Stimulated activated CD4-positive, alpha-beta T cell treated with anti-CD3 and anti-CD28 coated beads, Interleukin-2, amount 100 ng/mL, for 4 hours (primary cell): ENCODE measurements around the gene SHROOM3.

Experiments
- DNase-seq: peaks from one replicate; pipeline ENCODE4 v3.0.0-alpha.2; 2020; ENCODE audit warnings: low read depth

Gene SHROOM3

GRCh38 chr4:76783836-76784235 lies 348.8 kb downstream of the SHROOM3 start:
- DNase-seq = no peak

GRCh38 chr4:76784237-76784636 lies 349.2 kb downstream of the SHROOM3 start:
- no peak for DNase-seq

- no peak for DNase-seq
These were observed 352.9 kb downstream of the SHROOM3 start for GRCh38 chr4:76787898-76788297.

DNA sequence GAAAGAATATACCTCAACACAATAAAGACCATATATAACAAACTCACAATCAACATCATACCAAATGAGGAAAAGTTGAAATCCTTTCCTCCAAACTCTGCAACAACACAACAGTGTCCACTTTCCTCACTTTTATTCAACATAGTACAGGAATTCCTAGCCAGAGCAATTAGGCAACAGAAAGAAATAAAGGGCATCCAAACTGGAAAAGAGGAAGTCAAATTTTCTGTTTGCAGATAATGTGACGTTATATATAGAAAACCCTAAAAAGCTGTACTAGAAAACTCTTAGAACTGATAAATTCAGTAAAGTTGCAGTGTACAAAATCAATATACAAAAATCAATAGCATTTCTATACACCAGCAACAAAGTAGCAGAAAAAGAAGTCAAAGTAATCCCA lies 355.3 kb downstream of the SHROOM3 start:
- DNase-seq = no peak

DNA sequence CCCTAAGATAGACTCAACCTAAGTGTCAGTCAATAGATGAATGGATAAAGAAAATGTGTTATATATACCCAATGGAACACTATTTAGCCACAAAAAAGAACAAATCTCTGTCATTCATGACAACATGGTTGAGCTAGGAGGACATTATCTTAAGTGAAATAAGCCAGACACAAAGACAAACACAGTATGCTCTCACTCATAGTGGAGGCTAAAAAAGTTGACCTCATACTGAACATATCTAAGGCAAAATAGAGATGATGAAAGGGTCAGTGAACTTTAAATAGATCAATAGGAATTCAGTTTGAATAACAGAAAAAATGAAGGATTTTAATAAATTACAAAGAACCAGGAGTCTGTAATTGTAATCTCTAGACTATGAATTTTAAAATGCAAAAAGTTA lies 356.4 kb downstream of the SHROOM3 start:
- no peak for DNase-seq

- DNase-seq = no peak
These were observed 357.4 kb downstream of the SHROOM3 start for GRCh38 chr4:76792418-76792817.

DNA sequence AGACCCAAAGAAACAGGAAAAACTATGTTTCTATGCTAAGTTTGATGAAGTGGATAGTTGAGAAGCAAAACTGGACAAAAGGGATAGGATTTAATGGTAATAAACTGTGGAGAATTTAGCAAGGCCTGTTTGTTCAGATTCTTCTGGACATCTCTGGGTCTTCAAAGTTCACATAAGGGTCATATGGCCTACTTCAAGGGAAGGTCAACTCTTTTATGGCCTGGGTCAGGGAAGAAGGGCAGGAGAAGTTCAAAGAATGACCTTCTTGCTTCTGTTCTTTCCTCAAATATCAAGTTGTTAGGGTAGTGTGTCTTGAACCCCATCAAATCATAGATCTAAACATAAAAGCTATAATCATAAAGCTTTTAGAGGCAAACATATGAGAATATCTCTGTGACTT lies 360.2 kb downstream of the SHROOM3 start:
- DNase-seq = no peak

DNA sequence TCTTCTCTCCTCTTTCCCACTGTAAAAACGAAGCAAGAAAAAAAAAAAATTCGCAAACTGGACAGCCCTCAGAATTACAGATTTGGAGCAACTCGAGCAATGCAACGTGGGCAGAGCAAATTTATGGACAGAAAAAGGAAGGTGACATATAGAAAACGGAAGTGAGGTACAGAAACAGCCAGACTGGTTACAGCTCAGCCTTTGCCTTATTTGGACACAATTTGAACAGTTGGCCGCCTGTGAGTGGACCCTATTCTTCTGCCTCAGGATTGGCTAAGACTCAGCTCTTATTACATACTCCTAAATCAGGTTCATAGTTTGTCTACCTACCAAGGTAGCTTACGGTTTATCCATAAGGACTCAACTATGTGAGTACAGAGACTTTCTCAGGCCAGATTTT lies 364.1 kb downstream of the SHROOM3 start:
- DNase-seq = no peak

DNA sequence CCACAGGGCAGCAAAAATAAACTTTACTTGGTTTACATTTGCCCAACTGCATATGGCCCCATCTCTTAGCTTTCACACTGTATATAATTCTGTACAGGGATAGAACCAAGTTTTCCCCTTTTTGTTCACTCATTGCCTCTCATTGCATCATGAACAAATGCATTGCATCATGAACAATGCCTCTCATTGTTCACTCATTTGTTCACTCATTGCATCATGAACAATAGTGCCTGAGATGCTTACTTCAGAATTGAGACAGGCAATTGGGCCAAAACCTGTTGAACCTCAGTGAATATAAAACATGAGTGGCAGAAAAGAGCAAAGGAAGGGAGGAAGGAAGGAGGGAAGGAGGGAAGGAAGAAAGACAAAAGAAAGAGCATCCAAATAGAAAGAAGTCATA lies 364.7 kb downstream of the SHROOM3 start:
- DNase-seq = no peak

- no peak for DNase-seq
These were observed 365.9 kb downstream of the SHROOM3 start for GRCh38 chr4:76800902-76801301.

DNA sequence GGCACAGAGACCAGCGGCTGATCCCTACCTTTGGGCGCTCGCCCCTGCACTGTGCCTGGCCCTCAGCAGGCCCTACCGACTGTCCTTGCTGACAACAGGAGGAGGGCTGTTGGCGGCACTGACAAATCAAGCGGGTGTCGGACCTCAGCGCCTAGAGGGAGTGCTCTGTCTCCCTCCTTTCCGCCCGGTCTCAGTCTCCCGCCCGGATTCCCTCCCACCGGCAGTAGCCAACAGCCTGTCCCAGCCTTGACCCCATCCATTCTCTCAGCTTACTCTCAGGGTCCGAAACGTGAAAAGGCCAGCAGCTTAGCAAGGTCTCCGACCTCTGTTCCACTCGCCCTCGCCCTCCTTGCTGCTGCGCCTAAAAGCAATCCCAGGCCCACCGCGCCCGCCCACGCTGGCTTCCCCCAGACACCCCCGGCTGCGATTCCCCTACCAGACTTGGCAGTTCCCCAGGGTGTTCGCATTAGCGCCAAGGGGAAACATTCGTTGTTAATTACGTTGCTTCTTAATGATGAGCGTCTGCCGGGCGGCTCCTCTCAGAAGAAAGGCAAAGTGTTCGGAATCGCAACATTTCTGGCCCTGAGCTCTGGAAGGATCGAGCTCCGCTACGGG lies 366.7 kb downstream of the SHROOM3 start:
- DNase-seq = no peak

- DNase-seq = no peak
These were observed 367.4 kb downstream of the SHROOM3 start for GRCh38 chr4:76802236-76803021.

- no peak for DNase-seq
These were observed 368.5 kb downstream of the SHROOM3 start for GRCh38 chr4:76803522-76803921.

DNA sequence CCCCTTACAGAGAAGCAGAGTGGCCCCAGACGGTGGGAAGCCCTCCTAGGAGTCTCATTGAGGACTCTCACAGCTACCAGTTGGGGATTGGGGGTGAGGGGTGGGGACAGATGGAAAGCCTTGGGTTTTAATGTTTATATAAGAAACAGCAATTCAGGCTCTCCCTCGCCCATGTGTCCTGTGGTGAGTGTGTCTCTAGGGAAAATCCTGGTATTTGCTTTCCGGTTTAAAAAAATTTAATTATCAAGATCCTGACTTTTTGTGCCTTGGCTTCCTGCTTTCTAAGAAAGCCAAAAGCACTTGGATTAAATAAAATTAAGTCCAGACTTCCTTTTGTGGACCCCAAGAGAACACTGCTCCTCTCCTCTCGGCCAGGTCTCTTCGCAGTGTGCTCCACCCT lies 369.1 kb downstream of the SHROOM3 start:
- no peak for DNase-seq

DNA sequence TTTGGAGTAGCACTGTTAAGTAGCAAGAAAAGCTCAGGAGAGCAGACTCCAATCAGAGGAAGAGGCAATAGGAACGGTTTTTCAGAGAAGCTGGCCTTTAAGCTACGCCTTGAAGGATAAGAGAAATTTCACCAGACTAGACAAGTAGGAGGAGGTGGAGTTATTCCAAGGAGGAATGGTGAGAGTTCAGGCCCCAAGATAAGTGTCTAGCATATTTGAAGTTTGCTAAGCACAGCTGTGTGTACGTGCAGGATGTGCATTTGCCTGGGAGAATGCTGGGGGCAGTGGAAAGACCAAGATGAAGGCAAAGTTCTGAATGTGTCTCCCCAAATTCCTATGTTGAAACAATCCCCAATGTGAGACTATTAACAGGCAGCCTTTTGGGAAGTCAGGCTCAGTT lies 371.3 kb downstream of the SHROOM3 start:
- DNase-seq = no peak

- DNase-seq = no peak
These were observed 371.7 kb downstream of the SHROOM3 start for GRCh38 chr4:76806757-76807156.

GRCh38 chr4:76809594-76810305 lies 374.7 kb downstream of the SHROOM3 start:
- DNase-seq = no peak

- no peak for DNase-seq
These were observed 376.8 kb downstream of the SHROOM3 start for GRCh38 chr4:76811604-76812412.

- DNase-seq = no peak
These were observed 378.0 kb downstream of the SHROOM3 start for GRCh38 chr4:76813070-76813469.

DNA sequence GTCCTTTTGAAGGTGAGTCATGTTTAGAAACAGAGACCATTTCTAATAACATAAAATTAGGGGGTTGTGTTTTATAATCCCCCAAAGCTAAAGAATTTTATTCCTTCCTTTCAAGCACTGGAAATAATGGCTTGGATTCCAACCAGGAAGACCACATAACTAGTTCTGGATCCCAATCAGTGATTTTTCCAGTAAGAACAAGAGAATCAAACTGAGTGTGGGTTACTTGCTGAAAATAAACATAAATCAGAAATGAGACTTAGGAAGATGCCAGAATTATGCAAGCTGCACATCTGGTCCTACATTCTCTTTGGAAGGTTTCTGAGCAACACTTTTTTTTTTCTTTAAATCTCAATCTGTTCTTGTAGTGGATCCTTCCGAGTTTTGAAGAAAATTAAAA lies 386.6 kb downstream of the SHROOM3 start:
- no peak for DNase-seq

DNA sequence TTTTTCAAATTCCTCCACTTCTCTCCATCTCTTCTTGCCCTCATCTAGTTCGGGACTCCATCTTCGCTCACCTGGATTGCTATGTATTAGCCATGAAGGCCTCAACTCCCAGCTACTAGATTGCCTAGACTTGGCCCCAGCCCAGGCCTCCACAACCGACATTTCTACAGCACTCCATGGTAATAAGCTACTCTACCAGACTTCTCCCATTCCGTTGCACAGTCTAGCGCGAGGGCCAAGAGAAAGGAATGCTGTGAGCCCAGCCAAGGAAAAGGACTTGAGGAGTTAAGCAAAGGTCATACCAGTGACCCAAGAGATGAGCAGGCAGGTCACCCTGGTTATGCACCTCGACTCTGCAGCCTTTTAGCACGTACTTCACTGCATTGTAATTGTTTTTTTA lies 387.3 kb downstream of the SHROOM3 start:
- no peak for DNase-seq

- DNase-seq = no peak
These were observed 388.5 kb downstream of the SHROOM3 start for GRCh38 chr4:76823495-76823894.

DNA sequence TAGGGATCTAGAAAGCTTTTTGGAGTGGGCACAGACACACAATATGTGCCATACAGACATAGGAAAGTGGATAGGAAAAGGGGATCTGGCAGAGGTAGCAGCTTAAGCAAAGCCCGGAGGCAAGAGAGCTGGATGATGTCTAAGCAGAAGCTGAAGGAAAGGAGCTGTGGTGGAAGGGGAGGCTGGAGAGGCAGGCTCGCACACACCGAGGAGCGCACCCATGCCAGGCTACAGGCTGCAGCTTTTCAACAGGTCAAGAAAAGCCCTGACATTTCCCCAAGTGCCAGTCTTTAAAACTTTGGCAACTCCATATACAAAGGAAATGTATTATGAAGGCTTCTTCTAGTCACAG lies 395.6 kb downstream of the SHROOM3 start:
- no peak for DNase-seq
